ENCODE results near the gene BUD13. TPM values are rescaled to one million over a fixed set of nuclear protein-coding genes. Genes with fewer than 3 reads are reported as not detected.

BUD13 gene
- total and polyA plus RNA-seq, 2 of the 4 experiments (the other 2 are of a cell fraction), result 11.2 to 14.0 TPM

DNA sequence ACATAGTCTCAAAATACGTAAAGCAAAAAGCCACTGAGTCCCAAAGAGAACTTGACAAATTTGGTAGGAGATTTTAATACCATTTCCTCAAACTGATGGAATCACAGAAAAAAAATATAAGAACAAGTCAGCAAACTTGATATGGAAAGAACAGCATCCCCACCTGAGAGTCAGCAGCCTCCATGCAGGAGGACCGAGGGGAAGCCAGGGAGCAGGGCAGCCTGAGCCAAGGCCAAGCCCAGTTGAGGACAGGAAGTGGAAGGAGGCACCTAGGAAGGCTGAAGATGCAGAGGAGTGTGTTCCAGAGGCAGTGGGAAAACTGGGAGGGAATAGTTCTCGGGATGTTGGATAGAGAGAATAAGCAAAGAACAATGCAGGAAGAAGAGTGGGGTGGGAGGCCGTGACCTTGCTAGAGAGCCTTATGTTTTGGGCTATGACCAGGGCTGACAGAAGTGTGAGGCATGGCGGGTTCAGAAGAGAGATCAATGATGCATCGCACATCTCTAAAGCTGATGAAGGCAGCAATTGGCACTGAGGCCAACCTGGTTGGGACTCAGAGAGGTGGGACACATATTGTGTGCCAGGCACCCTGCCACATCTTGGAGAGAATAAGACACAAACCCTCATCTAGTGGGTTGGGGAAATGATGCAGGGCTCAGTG is 34.9 kb upstream of the BUD13 start:
- 70% methylated on average over 2 of the region's 6 CpGs; no CpG with 5 or more reads in 1 of the 2 experiments for whole genome bisulfite sequencing, 2 experiments (ENCODE audit: extremely low coverage in 2 of 2, insufficient read length in 1 of 2)
- Histone ChIP-seq H4K8ac (ENCODE audit: low read depth in 2 of 2, low read length in 2 of 2) (no peak overlapping the region), H2AK5ac (ENCODE audit: low read depth, low read length) (no peak overlapping the region), H3K23ac (ENCODE audit: low read depth, low read length) (no peak overlapping the region), H3K4ac (ENCODE audit: low read depth, low read length) (no peak overlapping the region), H3K4me1 (ENCODE audit: control insufficient read depth, insufficient read depth, low read length) (no peaks in the 10 kb centered on the region), H2BK5ac (ENCODE audit: low read depth, low read length, poor library complexity, severe bottlenecking) (no peak overlapping the region), H4K20me1 (ENCODE audit: insufficient read depth, low read length) (no peaks in the 10 kb centered on the region), H3K14ac (replicated peaks; ENCODE audit: low read depth, low read length) (no peak overlapping the region), H4K91ac (ENCODE audit: insufficient read depth, low read depth, low read length) (no peak overlapping the region), H2BK15ac (ENCODE audit: low read depth, low read length) (no peak overlapping the region), H4K5ac (ENCODE audit: low read depth, low read length) (no peak overlapping the region), H3K9me1 (ENCODE audit: insufficient read depth, low read length) (no peaks in the 10 kb centered on the region), H3K36me3 (ENCODE audit: control insufficient read depth, insufficient read depth, low read length) (no peaks in the 10 kb centered on the region), H3K4me3 (ENCODE audit: insufficient read depth, low read depth, low read length) (no peak overlapping the region), H3K27me3 (ENCODE audit: control insufficient read depth, insufficient read depth, low read length) (peaks cover 8% of the 10 kb centered on the region), H2BK20ac (ENCODE audit: low read depth, low read length) (no peak overlapping the region), H2BK120ac (ENCODE audit: low read depth, low read length) (no peak overlapping the region), H3K9me3 (ENCODE audit: control insufficient read depth, insufficient read depth, low read length) (no peaks in the 10 kb centered on the region), H3K79me1 (ENCODE audit: low read depth in 1 of 2, low read length in 2 of 2) (no peaks in the 10 kb centered on the region), H3K4me2 (ENCODE audit: low read depth, low read length) (no peak overlapping the region), H2AK9ac (replicated peaks; ENCODE audit: low read depth, low read length, poor library complexity) (no peak overlapping the region), H3K9ac (ENCODE audit: low read depth, low read length) (no peak overlapping the region), H3K18ac (ENCODE audit: low read depth, low read length) (no peak overlapping the region), H3K56ac (ENCODE audit: extremely low read depth, insufficient read depth, low read length) (no peak overlapping the region), H3K27ac (ENCODE audit: insufficient read depth, low read length) (no peak overlapping the region), H2AFZ (replicated peaks; ENCODE audit: low read length, poor library complexity) (no peak overlapping the region)
- ChIA-PET POLR2A (ENCODE audit: unreplicated experiment) (no interaction called here), CTCF (interaction anchor here (0.6 kb wide), 1 partner anchor 171 kb away, joined by 3 read pairs; no protein-coding TSS in a partner anchor)
- no TSS peak for BruUV-seq (replicated peaks)
- TF ChIP-seq MAFK (IDR thresholded peaks at IDR 0.05; ENCODE audit: low read depth, low read length), result no peak
- TF ChIP-seq RFX5 (IDR thresholded peaks at IDR 0.05; ENCODE audit: low read depth, low read length), result no peak
- TF ChIP-seq RCOR1 (IDR thresholded peaks at IDR 0.05; ENCODE audit: insufficient replicate concordance, low read length), result no peak
- TF ChIP-seq, protein P1, sequence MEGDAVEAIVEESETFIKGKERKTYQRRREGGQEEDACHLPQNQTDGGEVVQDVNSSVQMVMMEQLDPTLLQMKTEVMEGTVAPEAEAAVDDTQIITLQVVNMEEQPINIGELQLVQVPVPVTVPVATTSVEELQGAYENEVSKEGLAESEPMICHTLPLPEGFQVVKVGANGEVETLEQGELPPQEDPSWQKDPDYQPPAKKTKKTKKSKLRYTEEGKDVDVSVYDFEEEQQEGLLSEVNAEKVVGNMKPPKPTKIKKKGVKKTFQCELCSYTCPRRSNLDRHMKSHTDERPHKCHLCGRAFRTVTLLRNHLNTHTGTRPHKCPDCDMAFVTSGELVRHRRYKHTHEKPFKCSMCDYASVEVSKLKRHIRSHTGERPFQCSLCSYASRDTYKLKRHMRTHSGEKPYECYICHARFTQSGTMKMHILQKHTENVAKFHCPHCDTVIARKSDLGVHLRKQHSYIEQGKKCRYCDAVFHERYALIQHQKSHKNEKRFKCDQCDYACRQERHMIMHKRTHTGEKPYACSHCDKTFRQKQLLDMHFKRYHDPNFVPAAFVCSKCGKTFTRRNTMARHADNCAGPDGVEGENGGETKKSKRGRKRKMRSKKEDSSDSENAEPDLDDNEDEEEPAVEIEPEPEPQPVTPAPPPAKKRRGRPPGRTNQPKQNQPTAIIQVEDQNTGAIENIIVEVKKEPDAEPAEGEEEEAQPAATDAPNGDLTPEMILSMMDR (conservative IDR thresholded peaks at IDR 0.05; ENCODE audit: low read depth, low read length), result no peak
- TF ChIP-seq, protein P2, sequence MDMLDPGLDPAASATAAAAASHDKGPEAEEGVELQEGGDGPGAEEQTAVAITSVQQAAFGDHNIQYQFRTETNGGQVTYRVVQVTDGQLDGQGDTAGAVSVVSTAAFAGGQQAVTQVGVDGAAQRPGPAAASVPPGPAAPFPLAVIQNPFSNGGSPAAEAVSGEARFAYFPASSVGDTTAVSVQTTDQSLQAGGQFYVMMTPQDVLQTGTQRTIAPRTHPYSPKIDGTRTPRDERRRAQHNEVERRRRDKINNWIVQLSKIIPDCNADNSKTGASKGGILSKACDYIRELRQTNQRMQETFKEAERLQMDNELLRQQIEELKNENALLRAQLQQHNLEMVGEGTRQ (IDR thresholded peaks at IDR 0.05; ENCODE audit: low read depth, low read length), result no peak
- TF ChIP-seq CHD1 (IDR thresholded peaks at IDR 0.05; ENCODE audit: low read depth, low read length), result no peak
- TF ChIP-seq POLR2A (IDR thresholded peaks at IDR 0.05; ENCODE audit: low read depth, low read length), result no peak
- TF ChIP-seq RAD21 (IDR thresholded peaks at IDR 0.05; ENCODE audit: low read length), result no peak
- TF ChIP-seq, protein P3, sequence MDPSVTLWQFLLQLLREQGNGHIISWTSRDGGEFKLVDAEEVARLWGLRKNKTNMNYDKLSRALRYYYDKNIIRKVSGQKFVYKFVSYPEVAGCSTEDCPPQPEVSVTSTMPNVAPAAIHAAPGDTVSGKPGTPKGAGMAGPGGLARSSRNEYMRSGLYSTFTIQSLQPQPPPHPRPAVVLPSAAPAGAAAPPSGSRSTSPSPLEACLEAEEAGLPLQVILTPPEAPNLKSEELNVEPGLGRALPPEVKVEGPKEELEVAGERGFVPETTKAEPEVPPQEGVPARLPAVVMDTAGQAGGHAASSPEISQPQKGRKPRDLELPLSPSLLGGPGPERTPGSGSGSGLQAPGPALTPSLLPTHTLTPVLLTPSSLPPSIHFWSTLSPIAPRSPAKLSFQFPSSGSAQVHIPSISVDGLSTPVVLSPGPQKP (IDR thresholded peaks at IDR 0.05; ENCODE audit: borderline replicate concordance, low read depth, low read length), result no peak
- no peak for TF ChIP-seq FOS (IDR thresholded peaks at IDR 0.05; ENCODE audit: low read depth, low read length)
- no peak for ATAC-seq (ENCODE audit: low read depth)
- in situ Hi-C loops (cut with MboI; ENCODE audit: low sequenced_read_pairs) (no loop called here), dilution Hi-C loops (cut with HindIII; ENCODE audit: low sequenced_read_pairs, unreplicated experiment) (no loop called here), intact Hi-C loops (cut with micrococcal nuclease) (loop anchor here (1.0 kb wide), 1 partner anchor 11 kb away; no protein-coding TSS in a partner anchor)
- no peak for DNase-seq

Measured in IMR-90 (cell line).